ENCODE results near the gene PPEF1. TPM values are rescaled to one million over a fixed set of nuclear protein-coding genes. Genes with fewer than 3 reads are reported as not detected.

Gene PPEF1
- polyA plus RNA-seq, 2 of the 4 experiments (the other 2 are of a cell fraction) = 1.0 to 1.9 TPM

DNA sequence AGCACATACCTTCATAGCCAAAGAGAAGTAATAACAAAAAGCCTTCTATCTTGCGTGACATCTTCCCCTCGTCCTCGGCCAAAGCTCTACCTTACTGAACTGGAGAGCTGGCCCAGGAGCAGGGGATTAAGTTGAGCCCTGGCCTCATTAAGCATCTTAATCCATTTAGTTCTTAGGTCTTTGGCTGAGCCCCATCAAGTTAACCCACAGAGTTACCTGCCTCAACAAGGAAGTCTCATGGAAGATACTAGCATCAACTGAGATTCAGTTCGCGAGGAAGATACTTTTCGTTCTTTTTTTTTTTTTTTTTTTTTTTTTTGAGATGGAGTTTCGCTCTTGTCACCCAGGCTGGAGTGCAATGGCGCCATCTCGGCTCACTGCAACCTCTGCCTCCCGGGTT lies 35.4 kb upstream of the PPEF1 start, which contains the start of gene RS1 (continued):
- no peak for TF ChIP-seq EHMT2 (IDR thresholded peaks at IDR 0.05; ENCODE audit: low read depth)
- no peak for TF ChIP-seq RARB (CRISPR knock-in tag; IDR thresholded peaks at IDR 0.05)

DNA sequence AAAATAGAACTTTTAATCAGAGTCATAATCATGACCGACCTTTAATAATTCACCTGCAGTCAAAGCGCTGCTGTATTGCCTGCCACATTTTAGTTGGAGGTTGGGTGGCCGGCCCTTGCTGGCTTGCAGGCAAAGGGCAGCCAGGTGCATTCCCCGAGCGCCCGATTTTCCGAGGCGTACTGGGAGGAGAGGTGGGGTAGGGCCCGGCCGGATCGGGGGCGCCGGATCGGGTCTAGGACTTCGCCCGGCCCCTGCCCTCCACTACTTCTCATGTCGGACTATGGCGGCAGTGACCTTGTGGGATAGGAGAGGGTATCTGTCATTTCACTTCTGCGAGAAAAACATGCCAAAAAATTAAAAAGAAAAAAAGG lies 33.0 kb upstream of the PPEF1 start:
- under 1% methylated on average over 19 of the region's 19 CpGs for WGBS (ENCODE audit: missing lambda C conversion rate)
- Histone ChIP-seq H3K9me3 (no peaks in the 10 kb centered on the region), H3K27ac (peak overlapping the region; percentile 96 to 97), H3K4me3 (peak overlapping the region; percentile 73), H3K4me2 (peak overlapping the region; percentile 84), H3K4me1 (peaks cover 13% of the 10 kb centered on the region; the same call in 2 of the 3 replicates)
- ChIA-PET POLR2A (no interaction called here), CTCF (no interaction called here)
- TF ChIP-seq HOXB5 (CRISPR knock-in tag; IDR thresholded peaks at IDR 0.05) = no peak
- TF ChIP-seq CHD4 (IDR thresholded peaks at IDR 0.05; ENCODE audit: borderline replicate concordance) = no peak
- no peak for TF ChIP-seq BHLHE40 (IDR thresholded peaks at IDR 0.05; ENCODE audit: low read depth, low read length)
- DNase-seq (ENCODE audit: low read depth in 1 of 2, low spot score in 1 of 2) = peak in 1 of 2 experiments; percentile 30
- no peak for FAIRE-seq
- ATAC-seq = peak; percentile 74 to 83

DNA sequence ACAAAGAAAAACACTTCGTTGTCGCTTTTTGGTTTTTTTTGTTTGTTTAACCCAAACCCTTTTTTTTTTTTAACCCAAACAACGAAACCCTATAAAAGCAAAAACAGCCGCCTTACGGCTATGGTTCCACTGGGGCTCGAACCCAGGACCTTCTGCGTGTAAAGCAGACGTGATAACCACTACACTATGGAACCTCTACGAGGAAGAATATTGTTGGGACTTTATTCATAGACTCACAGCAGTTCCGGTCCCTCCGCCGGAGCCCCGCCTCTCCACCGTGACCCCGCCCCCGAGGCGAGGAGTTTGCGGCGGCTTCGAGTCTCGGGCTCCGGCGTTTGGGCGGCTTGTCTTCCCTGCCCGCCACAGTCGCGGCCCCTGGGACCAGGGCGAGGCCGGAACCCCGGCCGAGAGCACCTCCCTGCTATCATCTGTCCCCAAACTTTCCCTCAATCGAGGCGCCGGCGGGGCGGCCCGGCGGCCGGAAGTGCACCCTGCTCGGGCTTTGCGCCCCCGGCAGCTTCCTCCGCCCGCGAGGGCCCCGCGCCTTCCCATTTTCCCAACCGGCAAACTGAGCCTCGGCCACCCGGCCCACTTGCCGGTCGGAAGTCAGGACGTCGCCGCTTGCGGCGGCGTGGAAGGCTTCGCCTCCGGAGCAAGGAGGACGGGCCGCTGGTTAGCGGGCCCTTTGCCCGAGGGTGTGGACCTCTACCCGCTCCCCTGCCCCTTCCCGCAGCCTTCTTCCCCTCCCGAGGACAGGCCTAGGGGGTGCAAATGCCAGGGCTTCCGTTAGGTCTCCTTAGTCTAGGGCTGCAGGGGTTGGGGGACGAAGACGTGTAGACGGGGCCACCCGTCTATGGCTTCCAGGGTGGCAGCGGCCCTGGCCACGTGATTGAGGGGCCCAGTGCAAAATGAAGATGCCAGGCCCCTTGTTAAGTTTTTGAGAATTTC lies 32.4 kb upstream of the PPEF1 start:
- Histone ChIP-seq H3K4me2 (peak overlapping the region; percentile 89), H3K27ac (peak overlapping the region; percentile 96 to 97), H3K4me3 (peak overlapping the region; percentile 73), H3K4me1 (peaks cover 13% of the 10 kb centered on the region; the same call in 2 of the 3 replicates), H3K9me3 (no peaks in the 10 kb centered on the region)
- FAIRE-seq (peak; percentile 81), ATAC-seq (peak; percentile 91 to 92), DNase-seq (ENCODE audit: low read depth in 1 of 2, low spot score in 1 of 2) (peak; percentile 62 to 77)
- ChIA-PET CTCF (interaction anchor here (1.1 to 3.7 kb wide), 4 partner anchors 13 to 255 kb away, joined by 3 to 23 read pairs (median 9); no protein-coding TSS in a partner anchor), POLR2A (interaction anchor here (1.0 kb wide), 1 partner anchor 28 kb away, joined by 9 read pairs; no protein-coding TSS in a partner anchor)
- WGBS (ENCODE audit: missing lambda C conversion rate) = 3% methylated on average over 16 of the region's 74 CpGs
- TF ChIP-seq JUN (IDR thresholded peaks at IDR 0.05) = peak in 1 of 2 experiments; percentile 33; a peak in 1 of 5 replicates
- TF ChIP-seq NFE2L2 (conservative IDR thresholded peaks at IDR 0.05; ENCODE audit: low read length) = no peak
- no peak for TF ChIP-seq FOSL2 (IDR thresholded peaks at IDR 0.05)
- 0 out of 2 replicates have a peak, but pooled peaks have one; percentile 24 for TF ChIP-seq FOSL2 (CRISPR knock-in tag; IDR thresholded peaks at IDR 0.05)
- TF ChIP-seq, protein P1, sequence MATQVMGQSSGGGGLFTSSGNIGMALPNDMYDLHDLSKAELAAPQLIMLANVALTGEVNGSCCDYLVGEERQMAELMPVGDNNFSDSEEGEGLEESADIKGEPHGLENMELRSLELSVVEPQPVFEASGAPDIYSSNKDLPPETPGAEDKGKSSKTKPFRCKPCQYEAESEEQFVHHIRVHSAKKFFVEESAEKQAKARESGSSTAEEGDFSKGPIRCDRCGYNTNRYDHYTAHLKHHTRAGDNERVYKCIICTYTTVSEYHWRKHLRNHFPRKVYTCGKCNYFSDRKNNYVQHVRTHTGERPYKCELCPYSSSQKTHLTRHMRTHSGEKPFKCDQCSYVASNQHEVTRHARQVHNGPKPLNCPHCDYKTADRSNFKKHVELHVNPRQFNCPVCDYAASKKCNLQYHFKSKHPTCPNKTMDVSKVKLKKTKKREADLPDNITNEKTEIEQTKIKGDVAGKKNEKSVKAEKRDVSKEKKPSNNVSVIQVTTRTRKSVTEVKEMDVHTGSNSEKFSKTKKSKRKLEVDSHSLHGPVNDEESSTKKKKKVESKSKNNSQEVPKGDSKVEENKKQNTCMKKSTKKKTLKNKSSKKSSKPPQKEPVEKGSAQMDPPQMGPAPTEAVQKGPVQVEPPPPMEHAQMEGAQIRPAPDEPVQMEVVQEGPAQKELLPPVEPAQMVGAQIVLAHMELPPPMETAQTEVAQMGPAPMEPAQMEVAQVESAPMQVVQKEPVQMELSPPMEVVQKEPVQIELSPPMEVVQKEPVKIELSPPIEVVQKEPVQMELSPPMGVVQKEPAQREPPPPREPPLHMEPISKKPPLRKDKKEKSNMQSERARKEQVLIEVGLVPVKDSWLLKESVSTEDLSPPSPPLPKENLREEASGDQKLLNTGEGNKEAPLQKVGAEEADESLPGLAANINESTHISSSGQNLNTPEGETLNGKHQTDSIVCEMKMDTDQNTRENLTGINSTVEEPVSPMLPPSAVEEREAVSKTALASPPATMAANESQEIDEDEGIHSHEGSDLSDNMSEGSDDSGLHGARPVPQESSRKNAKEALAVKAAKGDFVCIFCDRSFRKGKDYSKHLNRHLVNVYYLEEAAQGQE (IDR thresholded peaks at IDR 0.05) = no peak
- TF ChIP-seq, protein P2, sequence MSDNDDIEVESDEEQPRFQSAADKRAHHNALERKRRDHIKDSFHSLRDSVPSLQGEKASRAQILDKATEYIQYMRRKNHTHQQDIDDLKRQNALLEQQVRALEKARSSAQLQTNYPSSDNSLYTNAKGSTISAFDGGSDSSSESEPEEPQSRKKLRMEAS (IDR thresholded peaks at IDR 0.05) = peak; percentile 64
- TF ChIP-seq HDAC2 (IDR thresholded peaks at IDR 0.05) = peak; percentile 81; the same call in 1 of the 2 replicates
- TF ChIP-seq HOXB5 (CRISPR knock-in tag; IDR thresholded peaks at IDR 0.05) = peak; percentile 61; the same call in 1 of the 2 replicates
- TF ChIP-seq SREBF2 (IDR thresholded peaks at IDR 0.05) = peak; percentile 78
- TF ChIP-seq ESRRA (IDR thresholded peaks at IDR 0.05; ENCODE audit: borderline replicate concordance, low read length) = 0 out of 2 replicates have a peak, but pooled peaks have one; percentile 50
- 0 out of 2 replicates have a peak, but pooled peaks have one; percentile 35 for TF ChIP-seq MAZ (IDR thresholded peaks at IDR 0.05; ENCODE audit: borderline replicate concordance, low read depth, low read length)
- peak in 1 of 2 experiments; percentile 14; a peak in 1 of 4 replicates for TF ChIP-seq CEBPB (IDR thresholded peaks at IDR 0.05)
- TF ChIP-seq RAD21 (conservative IDR thresholded peaks at IDR 0.05 in 1 of 2, IDR thresholded peaks at IDR 0.05 in 1 of 2) = peak in 1 of 2 experiments; percentile 25; a peak in 1 of 5 replicates
- TF ChIP-seq POLR2A (IDR thresholded peaks at IDR 0.05; ENCODE audit: low read length) = peak; percentile 23; the same call in 1 of the 2 replicates
- TF ChIP-seq ZNF302 (CRISPR knock-in tag; IDR thresholded peaks at IDR 0.05) = no peak
- TF ChIP-seq GATA3 (IDR thresholded peaks at IDR 0.05; ENCODE audit: borderline replicate concordance) = no peak
- TF ChIP-seq JUNB (IDR thresholded peaks at IDR 0.05) = no peak
- TF ChIP-seq ZC3H11A (IDR thresholded peaks at IDR 0.05) = no peak
- peak; percentile 8; the same call in 2 of the 3 replicates for TF ChIP-seq SMC3 (IDR thresholded peaks at IDR 0.05)
- TF ChIP-seq, protein P3, sequence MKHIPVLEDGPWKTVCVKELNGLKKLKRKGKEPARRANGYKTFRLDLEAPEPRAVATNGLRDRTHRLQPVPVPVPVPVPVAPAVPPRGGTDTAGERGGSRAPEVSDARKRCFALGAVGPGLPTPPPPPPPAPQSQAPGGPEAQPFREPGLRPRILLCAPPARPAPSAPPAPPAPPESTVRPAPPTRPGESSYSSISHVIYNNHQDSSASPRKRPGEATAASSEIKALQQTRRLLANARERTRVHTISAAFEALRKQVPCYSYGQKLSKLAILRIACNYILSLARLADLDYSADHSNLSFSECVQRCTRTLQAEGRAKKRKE (CRISPR knock-in tag; IDR thresholded peaks at IDR 0.05; ENCODE audit: low read depth) = 0 out of 2 replicates have a peak, but pooled peaks have one; percentile 49
- TF ChIP-seq, protein P4, sequence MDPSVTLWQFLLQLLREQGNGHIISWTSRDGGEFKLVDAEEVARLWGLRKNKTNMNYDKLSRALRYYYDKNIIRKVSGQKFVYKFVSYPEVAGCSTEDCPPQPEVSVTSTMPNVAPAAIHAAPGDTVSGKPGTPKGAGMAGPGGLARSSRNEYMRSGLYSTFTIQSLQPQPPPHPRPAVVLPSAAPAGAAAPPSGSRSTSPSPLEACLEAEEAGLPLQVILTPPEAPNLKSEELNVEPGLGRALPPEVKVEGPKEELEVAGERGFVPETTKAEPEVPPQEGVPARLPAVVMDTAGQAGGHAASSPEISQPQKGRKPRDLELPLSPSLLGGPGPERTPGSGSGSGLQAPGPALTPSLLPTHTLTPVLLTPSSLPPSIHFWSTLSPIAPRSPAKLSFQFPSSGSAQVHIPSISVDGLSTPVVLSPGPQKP (IDR thresholded peaks at IDR 0.05; ENCODE audit: low read depth, low read length) = 0 out of 2 replicates have a peak, but pooled peaks have one; percentile 63
- peak; percentile 59; the same call in 1 of the 2 replicates for TF ChIP-seq HOXB13 (CRISPR knock-in tag; IDR thresholded peaks at IDR 0.05; ENCODE audit: low read depth)
- 0 out of 2 replicates have a peak, but pooled peaks have one; percentile 79 for TF ChIP-seq CHD4 (IDR thresholded peaks at IDR 0.05; ENCODE audit: borderline replicate concordance)
- no peak for TF ChIP-seq RNF2 (IDR thresholded peaks at IDR 0.05; ENCODE audit: borderline replicate concordance, low read depth)
- TF ChIP-seq KDM5A (IDR thresholded peaks at IDR 0.05) = no peak
- no peak for TF ChIP-seq EHMT2 (IDR thresholded peaks at IDR 0.05; ENCODE audit: low read depth)
